GM12864 (cell line): ENCODE data around the gene PIK3C2G.
"Not testable (repeated sequence)": the region's sequence is repeated elsewhere in the genome, so short reads cannot be mapped to it uniquely, and the experiment has no call there.

ENCODE experiments used
- DNase-seq: peaks from one replicate; pipeline ENCODE4 v3.0.0-alpha.2; 2011; ENCODE audit warnings: low read depth
- H3K4me3 ChIP-seq: 2 replicates; pipeline ENCODE4 v1.5.1; 2011; ENCODE audit warnings: mild to moderate bottlenecking, low read depth, low read length, control low read depth
- CTCF ChIP-seq: IDR thresholded peaks from 2 replicates; pipeline ENCODE4 v1.5.1; 2011; ENCODE audit warnings: low read depth, mild to moderate bottlenecking, moderate library complexity, low read length, control low read depth, inconsistent platforms; ENCODE audit errors: missing control alignments

The PIK3C2G gene

GRCh38 chr12:18690653-18691052 lies 429.3 kb downstream of the PIK3C2G start:
- no peak for TF ChIP-seq CTCF
- no peak for DNase-seq
- H3K4me3 ChIP-seq, result no peak overlapping the region

- not testable (repeated sequence) for DNase-seq
Observed at GRCh38 chr12:18693986-18694385, 432.7 kb downstream of the PIK3C2G start.

GRCh38 chr12:18696971-18697602 lies 435.8 kb downstream of the PIK3C2G start:
- no peak for DNase-seq
- H3K4me3 ChIP-seq, result no peak overlapping the region
- TF ChIP-seq CTCF, result no peak

More at GRCh38 chr12:18693986-18694385, 432.7 kb downstream of the PIK3C2G start:
- H3K4me3 ChIP-seq, result not testable (repeated sequence)
